Left ventricle myocardium inferior (tissue), 1 donor: Measurements from ENCODE around the gene CCDC88B. TPM values are rescaled to one million over a fixed set of nuclear protein-coding genes. Genes with fewer than 3 reads are reported as not detected.

Experiments used
- DNase-seq: peaks from one replicate; pipeline ENCODE4 v3.0.0-alpha.2; 2020
- H3K27ac ChIP-seq: fragments of 200-600 bp; replicated peaks from 2 replicates; pipeline ENCODE4 v1.8.0; 2021
- H3K27me3 ChIP-seq: fragments of 200-600 bp; 2 replicates; pipeline ENCODE4 v1.8.0; 2021; ENCODE audit warnings: low read depth
- H3K36me3 ChIP-seq: fragments of 200-600 bp; 2 replicates; pipeline ENCODE4 v1.8.0; 2021
- H3K4me1 ChIP-seq: fragments of 200-600 bp; 2 replicates; pipeline ENCODE4 v1.8.0; 2021
- H3K4me3 ChIP-seq: fragments of 200-600 bp; 2 replicates; pipeline ENCODE4 v1.8.0; 2021; ENCODE audit warnings: mild to moderate bottlenecking, moderate library complexity
- H3K9me3 ChIP-seq: fragments of 200-600 bp; replicated peaks from 2 replicates; pipeline ENCODE4 v1.8.0; 2021
- intact Hi-C: fragments of 100-400 bp; cut with micrococcal nuclease; formaldehyde crosslinking; loops from one replicate; pipeline ENCODE4 v1.11.0; 2022
- total RNA-seq: library from RNA; stranded (reverse); fragmentation: NEBNext Ultra II Directional; extraction: Animal tissue kit (Norgen Biotek cat#: 25700); gene quantifications from one replicate; pipeline ENCODE4 v1.2.1, GENCODE V29; 2021
- TF ChIP-seq, protein P1 (sequence below): fragments of 200-600 bp; IDR thresholded peaks from 2 replicates; pipeline ENCODE4 v1.8.0; 2021; ENCODE audit warnings: antibody characterized with exemption, mild to moderate bottlenecking, borderline replicate concordance
- donor health status: DM: no; HTN: yes; CAD: no; lungs with severe emphysema.

The CCDC88B gene
- total RNA-seq, 1 donor from 2014 or later: 7.5 TPM

DNA sequence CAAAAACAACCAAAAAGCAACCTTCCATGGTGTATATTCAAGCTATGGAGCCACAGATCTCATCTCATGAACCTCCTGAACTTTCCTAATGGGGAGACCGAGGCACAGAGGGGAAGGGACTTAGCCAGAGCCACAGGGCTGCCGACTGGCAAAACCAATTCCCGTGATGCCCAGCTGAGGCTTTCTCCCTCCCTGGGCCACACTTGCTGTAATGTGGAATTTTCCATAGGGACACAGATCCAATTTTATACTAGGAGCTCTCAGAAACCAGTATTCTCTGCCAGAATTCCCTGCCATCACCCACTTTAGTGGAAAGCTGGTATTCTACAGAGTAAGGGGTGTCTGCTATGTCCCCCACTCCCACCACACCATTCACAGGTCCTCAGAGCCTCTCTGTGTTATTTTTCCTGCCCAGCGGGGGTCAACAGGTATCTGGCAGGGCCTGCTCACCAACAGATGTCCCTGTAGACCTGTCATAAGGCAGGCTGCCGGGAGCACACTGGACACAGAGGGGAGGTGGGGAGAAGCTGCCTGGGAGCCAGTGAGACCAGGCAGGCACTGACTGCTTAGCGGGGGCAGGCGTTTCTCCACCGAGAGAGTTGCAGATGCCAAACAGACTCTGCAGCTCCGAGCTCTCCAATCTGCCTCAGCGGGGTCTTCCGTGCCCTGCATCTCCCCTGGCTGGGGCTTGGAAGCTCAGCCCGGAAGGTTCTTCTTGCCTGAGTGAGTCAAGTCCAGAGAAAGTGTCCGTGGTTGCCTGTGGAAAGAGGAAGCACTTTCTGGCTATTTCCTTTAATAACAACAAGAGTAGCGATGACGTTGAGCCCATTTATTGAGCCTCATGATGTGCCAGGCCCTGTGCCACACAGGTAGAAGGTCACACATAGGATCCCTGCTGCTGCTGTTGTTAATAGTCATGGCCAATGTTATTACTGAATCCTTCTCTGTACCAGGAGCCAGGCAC, 45.3 kb downstream of the CCDC88B start:
- H3K27me3 ChIP-seq: peaks cover 18% of the 10 kb centered on the region
- H3K4me3 ChIP-seq: no peak overlapping the region
- TF ChIP-seq, protein P1, sequence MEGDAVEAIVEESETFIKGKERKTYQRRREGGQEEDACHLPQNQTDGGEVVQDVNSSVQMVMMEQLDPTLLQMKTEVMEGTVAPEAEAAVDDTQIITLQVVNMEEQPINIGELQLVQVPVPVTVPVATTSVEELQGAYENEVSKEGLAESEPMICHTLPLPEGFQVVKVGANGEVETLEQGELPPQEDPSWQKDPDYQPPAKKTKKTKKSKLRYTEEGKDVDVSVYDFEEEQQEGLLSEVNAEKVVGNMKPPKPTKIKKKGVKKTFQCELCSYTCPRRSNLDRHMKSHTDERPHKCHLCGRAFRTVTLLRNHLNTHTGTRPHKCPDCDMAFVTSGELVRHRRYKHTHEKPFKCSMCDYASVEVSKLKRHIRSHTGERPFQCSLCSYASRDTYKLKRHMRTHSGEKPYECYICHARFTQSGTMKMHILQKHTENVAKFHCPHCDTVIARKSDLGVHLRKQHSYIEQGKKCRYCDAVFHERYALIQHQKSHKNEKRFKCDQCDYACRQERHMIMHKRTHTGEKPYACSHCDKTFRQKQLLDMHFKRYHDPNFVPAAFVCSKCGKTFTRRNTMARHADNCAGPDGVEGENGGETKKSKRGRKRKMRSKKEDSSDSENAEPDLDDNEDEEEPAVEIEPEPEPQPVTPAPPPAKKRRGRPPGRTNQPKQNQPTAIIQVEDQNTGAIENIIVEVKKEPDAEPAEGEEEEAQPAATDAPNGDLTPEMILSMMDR: no peak
- H3K4me1 ChIP-seq: peaks cover 26% of the 10 kb centered on the region
- H3K27ac ChIP-seq: no peak overlapping the region
- intact Hi-C loops: no loop called here
- no peaks in the 10 kb centered on the region for H3K9me3 ChIP-seq
- H3K36me3 ChIP-seq: no peaks in the 10 kb centered on the region
- no peak for DNase-seq

DNA sequence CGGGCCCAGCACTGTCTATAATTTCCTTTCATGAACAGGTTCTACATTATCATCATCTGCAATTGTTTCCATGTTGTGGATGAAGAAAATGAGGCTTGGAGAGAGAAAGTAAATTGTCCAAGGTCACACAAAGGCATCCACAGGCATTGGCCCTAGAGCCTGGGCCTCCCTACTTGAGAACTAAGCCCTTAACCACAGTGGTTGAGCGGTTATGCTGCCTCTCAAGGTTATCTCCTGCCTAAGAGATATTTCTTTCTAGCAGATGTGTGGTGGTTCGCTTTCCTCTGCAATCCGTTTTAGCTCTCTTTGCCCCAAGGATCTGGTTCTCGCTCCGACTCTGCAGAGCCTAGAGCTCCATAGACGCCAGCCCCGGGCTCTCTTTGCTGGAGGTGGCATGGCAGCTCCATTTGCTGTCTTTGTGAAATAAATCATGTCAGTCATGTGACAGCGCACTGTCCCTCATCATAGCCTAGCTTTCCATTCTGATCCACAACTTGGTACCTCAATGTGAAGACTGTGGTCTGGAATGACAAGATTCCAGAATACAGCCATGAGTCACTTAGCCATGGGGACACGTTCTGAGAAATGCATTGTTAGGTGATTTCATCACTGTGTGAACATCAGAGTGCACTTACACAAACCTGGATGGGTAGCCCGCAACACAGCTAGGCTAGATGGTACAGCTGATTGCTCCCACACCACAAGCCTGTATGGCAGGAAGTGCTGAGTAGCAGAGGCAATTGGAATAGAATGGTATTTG, 46.1 kb downstream of the CCDC88B start:
- Histone ChIP-seq H3K36me3 (no peaks in the 10 kb centered on the region), H3K9me3 (no peaks in the 10 kb centered on the region), H3K4me1 (peaks cover 26% of the 10 kb centered on the region), H3K27ac (no peak overlapping the region), H3K27me3 (peaks cover 18% of the 10 kb centered on the region), H3K4me3 (no peak overlapping the region)
- TF ChIP-seq, protein P1: no peak
- no peak for DNase-seq
- intact Hi-C loops: no loop called here

DNA sequence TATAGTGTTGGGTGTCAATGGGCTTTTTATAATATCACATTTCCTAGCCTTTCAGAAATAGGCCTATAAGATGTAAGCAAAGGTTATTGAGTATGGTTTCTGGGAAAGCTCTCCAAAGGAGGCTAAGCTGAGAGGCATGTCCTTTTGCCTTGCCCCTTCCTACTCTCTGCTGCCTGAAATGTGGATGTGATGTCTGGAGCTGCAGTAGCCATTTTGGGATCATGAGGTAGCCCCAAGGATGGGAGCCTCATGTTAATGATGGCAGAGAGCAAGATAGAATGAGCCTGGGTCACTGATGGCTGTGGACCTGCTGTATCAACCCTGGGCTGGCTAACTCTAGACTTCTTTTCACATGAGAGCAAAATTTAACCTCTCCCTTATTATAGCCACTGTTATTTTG, 47.9 kb downstream of the CCDC88B start:
- intact Hi-C loops: no loop called here

DNA sequence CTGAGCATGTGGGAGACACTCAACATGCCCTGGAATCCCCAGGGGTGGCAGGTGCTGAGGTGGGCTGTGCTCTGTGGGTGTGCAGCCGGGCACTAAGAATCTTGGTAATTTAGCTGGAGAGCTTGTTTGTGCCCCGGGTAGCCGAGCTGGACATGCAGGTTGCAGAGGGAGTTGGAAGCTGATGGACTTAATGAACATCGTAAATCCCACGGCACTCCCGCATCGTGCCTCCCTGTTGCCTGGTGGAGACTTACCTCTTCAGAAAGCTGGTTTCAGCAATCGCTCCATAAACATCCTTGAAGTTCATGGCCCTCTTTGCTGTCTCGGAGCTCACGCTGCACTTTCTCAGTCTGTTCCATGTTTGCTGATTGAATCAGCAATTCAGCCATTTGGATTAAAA, 48.9 kb downstream of the CCDC88B start:
- Histone ChIP-seq H3K27me3 (no peaks in the 10 kb centered on the region), H3K4me3 (no peak overlapping the region), H3K4me1 (peaks cover 22% of the 10 kb centered on the region), H3K9me3 (no peaks in the 10 kb centered on the region), H3K36me3 (no peaks in the 10 kb centered on the region), H3K27ac (no peak overlapping the region)
- TF ChIP-seq, protein P1: no peak
- DNase-seq: no peak
- intact Hi-C loops: no loop called here

More for the DNA sequence above, 47.9 kb downstream of the CCDC88B start:
- Histone ChIP-seq H3K36me3 (no peaks in the 10 kb centered on the region), H3K9me3 (no peaks in the 10 kb centered on the region), H3K27me3 (peaks cover 6% of the 10 kb centered on the region), H3K4me1 (peaks cover 26% of the 10 kb centered on the region), H3K4me3 (no peak overlapping the region), H3K27ac (no peak overlapping the region)
- no peak for DNase-seq
- TF ChIP-seq, protein P1: no peak

DNA sequence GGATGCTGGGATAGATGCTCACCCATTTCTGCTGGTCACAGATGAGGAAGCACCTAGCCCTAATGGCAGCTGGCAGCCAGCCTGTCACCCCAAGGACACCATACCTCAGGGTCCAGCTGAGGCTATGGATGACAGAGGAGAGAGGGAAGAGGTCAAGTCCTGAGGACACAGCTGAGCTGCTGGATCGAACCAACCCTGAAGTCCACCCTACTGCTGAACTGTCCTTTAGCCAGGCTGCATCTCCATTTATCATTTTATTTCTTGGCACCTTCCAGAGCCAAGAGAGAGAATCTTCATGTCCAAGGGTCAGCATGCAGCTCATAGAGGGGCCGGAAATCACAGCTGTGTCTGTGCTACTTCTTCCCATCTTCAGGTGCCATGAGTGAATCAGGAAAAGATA, 49.8 kb downstream of the CCDC88B start:
- Histone ChIP-seq H3K27me3 (no peaks in the 10 kb centered on the region), H3K4me3 (no peak overlapping the region), H3K9me3 (no peaks in the 10 kb centered on the region), H3K4me1 (peaks cover 13% of the 10 kb centered on the region), H3K27ac (no peak overlapping the region), H3K36me3 (no peaks in the 10 kb centered on the region)
- TF ChIP-seq, protein P1: no peak
- intact Hi-C loops: no loop called here
- DNase-seq: no peak
